Mesothelial cell of epicardium (in vitro differentiated cells): ENCODE data around the gene LDAF1. TPM values are rescaled to one million over a fixed set of nuclear protein-coding genes. Genes with fewer than 3 reads are reported as not detected.
A peak's percentile ranks its signal among the peaks of the same experiment; 100 is the strongest.

Experiments used
- DNase-seq, 2 experiments: peaks; one replicate each; pipeline ENCODE4 v3.0.0; 2021; ENCODE audit warnings: low spot score in 2 of 2; ENCODE audit not compliant: unreplicated experiment in 2 of 2
- H3K27ac Mint-ChIP-seq: 2 replicates; pipeline ENCODE4 v1.8.0; 2021; ENCODE audit warnings: mixed read lengths
- H3K27me3 Mint-ChIP-seq: 2 replicates; pipeline ENCODE4 v1.8.0; 2021; ENCODE audit warnings: low read depth, mixed read lengths
- H3K36me3 Mint-ChIP-seq: 2 replicates; pipeline ENCODE4 v1.8.0; 2021; ENCODE audit warnings: mixed read lengths
- H3K4me1 Mint-ChIP-seq: 2 replicates; pipeline ENCODE4 v1.8.0; 2021; ENCODE audit warnings: mixed read lengths
- H3K4me3 Mint-ChIP-seq: 2 replicates; pipeline ENCODE4 v1.8.0; 2021; ENCODE audit warnings: mild to moderate bottlenecking, moderate library complexity, mixed read lengths
- H3K9me3 Mint-ChIP-seq: 2 replicates; pipeline ENCODE4 v1.8.0; 2021; ENCODE audit warnings: mixed read lengths
- total RNA-seq: library from RNA; stranded (reverse); gene quantifications from 3 replicates; pipeline ENCODE4 v1.2.1, GENCODE V29; 2021
- TF ChIP-seq, protein P1 (sequence below): fragments of 200-600 bp; sonication (generic); IDR thresholded peaks from one replicate; pipeline ENCODE4 v1.5.0; 2021; ENCODE audit warnings: antibody characterized with exemption; ENCODE audit not compliant: unreplicated experiment

The LDAF1 gene
- total RNA-seq, 1 donor from 2014 or later: 22.0 TPM

DNA sequence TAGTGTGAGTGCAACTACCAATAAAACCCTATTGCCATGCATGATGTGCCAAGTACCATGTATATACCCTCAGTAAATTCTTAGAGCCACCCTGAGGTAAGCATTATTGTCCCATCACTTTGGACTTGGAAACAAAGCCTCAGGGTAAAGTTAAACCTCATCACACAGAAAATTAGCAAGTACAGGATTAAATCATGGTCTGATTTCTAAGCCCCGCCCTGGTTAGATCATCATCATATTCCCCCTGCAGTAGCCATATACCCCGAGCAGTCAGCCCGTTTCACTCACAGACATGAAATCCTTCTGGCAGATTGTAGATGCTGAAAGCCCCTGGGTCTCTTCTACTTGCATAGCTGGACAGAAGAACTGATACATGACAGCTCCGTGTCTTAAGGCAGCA is 48.1 kb downstream of the LDAF1 start:
- Mint-ChIP-seq H3K4me1 (peaks cover 5% of the 10 kb centered on the region), H3K27me3 (no peaks in the 10 kb centered on the region), H3K9me3 (peaks cover 3% of the 10 kb centered on the region), H3K36me3 (no peaks in the 10 kb centered on the region), H3K4me3 (no peak overlapping the region), H3K27ac (no peak overlapping the region)
- no peak for DNase-seq
- TF ChIP-seq, protein P1, sequence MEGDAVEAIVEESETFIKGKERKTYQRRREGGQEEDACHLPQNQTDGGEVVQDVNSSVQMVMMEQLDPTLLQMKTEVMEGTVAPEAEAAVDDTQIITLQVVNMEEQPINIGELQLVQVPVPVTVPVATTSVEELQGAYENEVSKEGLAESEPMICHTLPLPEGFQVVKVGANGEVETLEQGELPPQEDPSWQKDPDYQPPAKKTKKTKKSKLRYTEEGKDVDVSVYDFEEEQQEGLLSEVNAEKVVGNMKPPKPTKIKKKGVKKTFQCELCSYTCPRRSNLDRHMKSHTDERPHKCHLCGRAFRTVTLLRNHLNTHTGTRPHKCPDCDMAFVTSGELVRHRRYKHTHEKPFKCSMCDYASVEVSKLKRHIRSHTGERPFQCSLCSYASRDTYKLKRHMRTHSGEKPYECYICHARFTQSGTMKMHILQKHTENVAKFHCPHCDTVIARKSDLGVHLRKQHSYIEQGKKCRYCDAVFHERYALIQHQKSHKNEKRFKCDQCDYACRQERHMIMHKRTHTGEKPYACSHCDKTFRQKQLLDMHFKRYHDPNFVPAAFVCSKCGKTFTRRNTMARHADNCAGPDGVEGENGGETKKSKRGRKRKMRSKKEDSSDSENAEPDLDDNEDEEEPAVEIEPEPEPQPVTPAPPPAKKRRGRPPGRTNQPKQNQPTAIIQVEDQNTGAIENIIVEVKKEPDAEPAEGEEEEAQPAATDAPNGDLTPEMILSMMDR: no peak

DNA sequence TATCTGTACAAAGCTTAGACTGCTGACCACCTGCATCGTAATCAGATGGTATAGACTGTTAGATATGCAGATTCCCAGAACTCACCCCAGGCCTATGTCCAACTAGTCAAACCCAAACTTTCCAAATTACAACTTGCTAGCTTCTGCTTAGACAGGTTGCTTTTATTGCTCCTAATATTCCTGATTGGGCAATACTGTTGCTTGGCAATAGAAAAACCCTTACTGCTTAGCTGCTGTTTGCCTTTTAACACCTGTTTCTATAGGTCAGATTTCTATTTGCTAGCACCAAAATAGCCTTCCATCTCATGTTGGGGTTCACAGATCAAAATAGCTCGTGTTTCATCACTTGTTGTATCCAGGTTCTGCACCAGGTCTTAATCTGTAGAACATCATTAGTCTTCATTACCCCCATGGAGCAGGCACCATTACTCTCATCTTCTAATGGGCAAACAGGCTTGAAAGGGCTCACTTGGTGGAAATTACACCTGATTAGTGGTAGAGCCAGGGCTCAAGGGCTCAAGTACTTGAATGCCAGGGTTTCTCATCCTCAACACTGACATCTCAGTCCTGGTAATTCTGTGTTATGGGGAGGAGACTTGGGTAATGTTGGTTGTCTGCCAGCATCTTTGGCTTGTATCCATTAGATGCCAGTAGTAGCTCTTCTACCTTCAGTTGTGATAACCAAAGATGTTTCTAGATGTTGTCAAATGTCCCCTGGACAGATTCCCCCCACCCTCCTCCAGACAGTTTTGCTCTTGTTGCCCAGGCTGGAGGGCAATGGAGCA is 50.2 kb downstream of the LDAF1 start:
- no peak for DNase-seq
- Mint-ChIP-seq H3K4me1 (no peaks in the 10 kb centered on the region), H3K9me3 (peaks cover 3% of the 10 kb centered on the region), H3K36me3 (no peaks in the 10 kb centered on the region), H3K27ac (no peak overlapping the region), H3K4me3 (no peak overlapping the region), H3K27me3 (peaks cover 3% of the 10 kb centered on the region)
- TF ChIP-seq, protein P1: no peak

DNA sequence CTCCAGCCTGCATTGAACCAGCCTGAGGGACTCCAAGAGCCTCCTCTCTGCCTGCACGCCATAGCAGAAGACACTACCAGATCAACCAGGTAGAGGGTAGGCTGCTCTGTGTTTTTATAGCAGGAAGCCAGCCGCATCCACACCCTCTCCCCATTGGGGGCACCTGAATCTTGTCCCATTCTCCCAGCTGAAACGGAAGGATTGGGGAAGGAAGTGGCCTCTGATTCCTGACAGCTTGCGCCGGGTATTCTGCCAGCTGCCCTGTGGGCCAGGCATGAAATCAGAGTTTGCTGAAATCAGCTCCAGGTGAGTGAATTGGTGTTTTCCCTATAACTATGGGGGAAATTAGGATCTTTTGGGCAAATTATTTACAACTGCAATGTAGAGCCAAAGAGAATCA is 53.0 kb downstream of the LDAF1 start, which contains the start of gene ZP2:
Gene ZP2 (minus strand): TSS at position 89 of the 400 bp plus-strand sequence. CDS start 27 bp downstream, at position 62.
- Mint-ChIP-seq H3K4me1 (no peaks in the 10 kb centered on the region), H3K9me3 (peaks cover 6% of the 10 kb centered on the region), H3K27me3 (peaks cover 3% of the 10 kb centered on the region), H3K36me3 (no peaks in the 10 kb centered on the region), H3K27ac (no peak within 1 kb of the TSS), H3K4me3 (no peak within 1 kb of the TSS)
- TF ChIP-seq, protein P1: no peak
- no peak for DNase-seq

DNA sequence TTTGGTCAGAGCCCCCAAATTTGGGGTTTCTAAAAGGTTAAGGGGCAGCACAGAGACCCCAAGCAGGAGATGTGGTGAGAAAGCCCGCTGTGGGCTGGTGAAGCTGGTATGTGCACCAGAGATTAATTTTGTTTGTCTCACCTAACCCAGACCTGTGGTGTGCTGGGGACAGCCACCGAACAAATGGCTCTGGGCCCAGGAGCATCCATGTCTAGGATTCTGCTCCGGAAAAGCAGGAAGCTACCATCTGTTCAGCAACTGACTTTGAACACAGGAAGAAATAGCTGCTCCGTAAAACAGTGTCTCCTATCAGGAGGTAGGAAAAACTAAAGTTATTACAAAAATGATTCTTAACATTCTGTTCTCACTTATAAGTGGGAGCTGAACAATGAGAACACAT is 55.6 kb downstream of the LDAF1 start:
- no peak overlapping the region for H3K27ac Mint-ChIP-seq
- no peak for DNase-seq
- H3K4me3 Mint-ChIP-seq: no peak overlapping the region
- peaks cover 4% of the 10 kb centered on the region for H3K9me3 Mint-ChIP-seq
- no peaks in the 10 kb centered on the region for H3K4me1 Mint-ChIP-seq
- TF ChIP-seq, protein P1: no peak
- peaks cover 3% of the 10 kb centered on the region for H3K27me3 Mint-ChIP-seq
- no peaks in the 10 kb centered on the region for H3K36me3 Mint-ChIP-seq

DNA sequence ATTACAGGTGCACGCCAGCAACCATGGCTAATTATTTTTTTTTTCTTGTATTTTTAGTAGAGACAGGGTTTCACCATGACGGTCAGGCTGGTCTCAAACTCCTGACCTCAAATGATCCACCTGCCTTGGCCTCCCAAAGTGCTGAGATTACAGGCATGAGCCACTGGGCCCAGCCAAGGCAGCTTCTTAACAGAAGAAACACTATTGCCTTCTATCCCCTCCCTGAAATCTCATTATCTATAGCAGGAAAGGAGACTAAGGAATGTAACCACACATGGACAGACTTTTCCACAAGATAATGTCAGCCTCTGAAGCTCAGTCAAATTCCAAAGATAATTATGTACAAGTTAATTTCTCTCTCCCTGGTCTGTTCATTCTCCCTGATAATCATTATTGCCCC is 58.6 kb downstream of the LDAF1 start:
- peaks cover 16% of the 10 kb centered on the region for H3K27me3 Mint-ChIP-seq
- no peaks in the 10 kb centered on the region for H3K4me1 Mint-ChIP-seq
- no peaks in the 10 kb centered on the region for H3K36me3 Mint-ChIP-seq
- TF ChIP-seq, protein P1: no peak
- no peak overlapping the region for H3K4me3 Mint-ChIP-seq
- peaks cover 13% of the 10 kb centered on the region for H3K9me3 Mint-ChIP-seq
- no peak for DNase-seq
- H3K27ac Mint-ChIP-seq: peak overlapping the region; percentile 34
